OCI-LY3 (cell line): ENCODE results near the gene GRIA2.

Experiments
- CTCF ChIP-seq: fragments of 200-600, 300-600 bp; sonication (generic); IDR thresholded peaks from 2 replicates; pipeline ENCODE4 v1.5.1; 2014; ENCODE audit warnings: antibody characterized with exemption, low read length, low read depth
- EZH2phosphoT487 ChIP-seq: fragments of 200-600 bp; shearing (Covaris generic); IDR thresholded peaks from 2 replicates; pipeline ENCODE4 v1.6.1; 2018; ENCODE audit warnings: antibody characterized with exemption, mixed run types, low read depth

GRCh38 chr4:157221426-157221894 is 932 bp downstream of the GRIA2 start:
- TF ChIP-seq CTCF (no peak), EZH2phosphoT487 (no peak)
